Retina (tissue), 1 donor: ENCODE results near the gene USP40.

Experiments
- DNase-seq: peaks from one replicate; pipeline ENCODE4 v3.0.0-alpha.2; 2016

The USP40 gene

GRCh38 chr2:233442028-233442310, 124.6 kb downstream of the USP40 start:
- no peak for DNase-seq

GRCh38 chr2:233441161-233442027, 125.2 kb downstream of the USP40 start:
- DNase-seq = no peak

- DNase-seq = no peak
These were observed 125.9 kb downstream of the USP40 start for GRCh38 chr2:233440714-233441113.

GRCh38 chr2:233440314-233440713, 126.3 kb downstream of the USP40 start:
- DNase-seq = no peak

GRCh38 chr2:233439191-233439590, 127.4 kb downstream of the USP40 start:
- DNase-seq = no peak

DNA sequence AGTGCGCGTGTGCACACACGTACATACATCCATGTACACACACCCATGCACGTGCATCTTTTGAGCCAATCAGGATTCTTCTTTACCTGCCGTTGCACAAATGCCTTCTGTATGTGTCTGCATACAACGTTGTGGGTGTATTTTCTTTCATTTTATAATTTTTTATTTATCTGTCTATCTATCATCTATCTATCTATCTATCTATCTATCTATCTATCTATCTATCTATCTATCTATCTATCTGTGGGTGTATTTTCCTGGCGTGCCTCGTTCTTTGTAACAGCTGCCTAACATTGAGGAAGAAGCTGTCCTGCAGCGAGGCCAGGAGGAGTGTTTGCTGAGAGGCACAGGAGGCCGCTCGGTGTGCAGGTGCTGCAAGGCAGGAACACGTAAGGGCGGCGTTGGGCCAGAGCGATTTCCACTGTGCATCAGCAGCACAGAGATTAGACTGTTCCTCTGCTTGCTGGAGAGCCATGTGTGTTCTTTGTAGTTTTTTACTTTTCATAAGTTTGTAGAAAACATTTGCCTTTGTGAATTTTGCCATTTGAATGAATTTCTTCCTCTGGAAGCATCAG, 127.9 kb downstream of the USP40 start:
- no peak for DNase-seq

- DNase-seq = no peak
These were observed 129.1 kb downstream of the USP40 start for GRCh38 chr2:233437439-233437955.

GRCh38 chr2:233436691-233437438, 129.7 kb downstream of the USP40 start:
- DNase-seq = no peak

GRCh38 chr2:233436191-233436581, 130.4 kb downstream of the USP40 start:
- no peak for DNase-seq

DNA sequence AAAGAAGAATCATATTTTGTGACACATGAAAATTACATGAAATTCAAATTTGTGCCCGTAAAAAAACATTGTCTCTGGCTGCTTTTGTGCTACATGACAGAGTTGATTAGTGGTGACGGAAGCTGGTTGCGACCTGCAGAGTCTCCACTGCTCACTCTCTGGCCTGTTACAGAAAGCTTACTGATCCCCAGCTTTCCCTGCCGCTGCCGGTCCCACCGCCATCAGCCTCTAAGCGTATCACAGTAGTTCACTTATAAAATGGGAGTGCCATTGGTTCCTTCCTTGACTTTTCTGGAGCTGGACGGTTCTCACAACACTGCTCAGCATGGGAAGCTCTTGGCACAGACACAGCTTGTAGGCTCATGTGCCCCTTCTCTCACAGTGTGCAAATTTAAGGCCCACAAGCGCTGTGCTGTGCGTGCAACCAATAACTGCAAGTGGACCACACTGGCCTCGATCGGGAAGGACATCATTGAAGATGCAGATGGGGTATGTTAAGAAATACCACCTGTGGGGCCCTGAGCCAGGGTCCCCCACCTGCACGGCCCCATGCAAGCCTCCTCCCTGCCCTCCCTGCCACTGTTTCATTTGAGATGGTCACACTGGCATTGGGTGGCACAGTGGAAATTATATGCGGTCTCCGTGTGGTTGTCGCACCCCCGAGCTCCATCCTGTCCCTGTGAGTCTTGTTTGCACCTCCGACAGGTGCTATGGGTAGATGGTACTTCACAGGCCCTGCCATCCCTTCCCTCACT, 131.0 kb downstream of the USP40 start:
- DNase-seq = peak; percentile 52

- peak; percentile 47 for DNase-seq
These were observed 131.8 kb downstream of the USP40 start for GRCh38 chr2:233434666-233435330.

GRCh38 chr2:233433794-233434193, 132.8 kb downstream of the USP40 start:
- no peak for DNase-seq

GRCh38 chr2:233433029-233433428, 133.6 kb downstream of the USP40 start:
- DNase-seq = no peak

- DNase-seq = no peak
These were observed 135.9 kb downstream of the USP40 start for GRCh38 chr2:233430651-233431050.

DNA sequence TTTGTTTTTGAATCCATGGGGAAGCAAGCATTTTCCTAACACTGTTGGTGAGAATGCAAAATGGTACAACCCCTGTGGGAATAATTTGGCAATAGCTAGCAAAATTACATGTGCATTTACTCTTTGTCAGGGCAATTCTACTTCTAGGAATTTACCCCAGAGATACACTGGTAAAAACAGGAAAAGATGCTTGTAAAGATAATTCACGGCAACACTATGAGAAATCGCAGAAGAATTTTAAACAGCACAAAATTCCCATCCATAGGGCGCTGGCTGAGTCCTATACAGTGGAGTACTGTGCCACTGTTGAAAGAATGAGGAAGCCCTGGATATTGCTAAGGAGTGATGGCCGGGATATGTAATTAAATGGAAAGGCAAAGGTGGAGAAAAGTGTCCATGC, 136.5 kb downstream of the USP40 start:
- DNase-seq = no peak

DNA sequence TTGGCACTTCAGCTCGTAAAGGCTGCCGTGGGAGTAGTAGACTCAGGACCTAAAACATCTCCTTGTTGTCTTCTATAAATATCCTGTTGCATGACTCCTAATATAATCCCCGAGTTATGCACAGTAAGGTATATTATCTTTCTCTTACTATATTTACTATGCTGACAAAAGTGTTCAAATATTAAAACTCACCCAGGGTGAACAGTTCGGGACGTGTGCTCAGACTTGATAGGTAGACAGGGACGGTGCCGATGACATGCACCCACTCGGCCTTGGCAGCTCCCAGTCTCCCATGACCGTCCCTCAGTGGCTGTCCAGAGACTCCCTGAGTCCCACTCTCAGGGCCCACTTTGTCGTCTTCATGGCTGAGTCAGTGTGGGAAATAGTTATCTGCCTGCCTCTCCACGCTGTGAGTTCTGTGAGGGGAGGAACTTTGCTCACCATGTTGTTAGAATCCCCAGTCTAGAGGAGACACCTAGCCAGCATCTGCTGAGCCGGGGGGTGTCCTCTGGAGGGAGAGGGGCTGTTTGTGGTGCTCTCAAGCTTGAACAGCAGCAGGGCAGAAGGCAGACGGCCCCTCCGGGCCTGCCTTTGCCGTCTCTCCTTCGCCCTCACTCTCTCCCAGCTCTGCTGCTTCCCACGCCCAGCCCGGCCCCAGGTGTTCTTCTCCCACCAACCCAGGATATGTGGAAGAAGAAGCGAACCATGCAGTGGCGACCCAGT, 137.2 kb downstream of the USP40 start:
- DNase-seq = peak; percentile 41

- DNase-seq = no peak
These were observed 138.1 kb downstream of the USP40 start for GRCh38 chr2:233428438-233428837.

- no peak for DNase-seq
These were observed 138.6 kb downstream of the USP40 start for GRCh38 chr2:233428008-233428407.

DNA sequence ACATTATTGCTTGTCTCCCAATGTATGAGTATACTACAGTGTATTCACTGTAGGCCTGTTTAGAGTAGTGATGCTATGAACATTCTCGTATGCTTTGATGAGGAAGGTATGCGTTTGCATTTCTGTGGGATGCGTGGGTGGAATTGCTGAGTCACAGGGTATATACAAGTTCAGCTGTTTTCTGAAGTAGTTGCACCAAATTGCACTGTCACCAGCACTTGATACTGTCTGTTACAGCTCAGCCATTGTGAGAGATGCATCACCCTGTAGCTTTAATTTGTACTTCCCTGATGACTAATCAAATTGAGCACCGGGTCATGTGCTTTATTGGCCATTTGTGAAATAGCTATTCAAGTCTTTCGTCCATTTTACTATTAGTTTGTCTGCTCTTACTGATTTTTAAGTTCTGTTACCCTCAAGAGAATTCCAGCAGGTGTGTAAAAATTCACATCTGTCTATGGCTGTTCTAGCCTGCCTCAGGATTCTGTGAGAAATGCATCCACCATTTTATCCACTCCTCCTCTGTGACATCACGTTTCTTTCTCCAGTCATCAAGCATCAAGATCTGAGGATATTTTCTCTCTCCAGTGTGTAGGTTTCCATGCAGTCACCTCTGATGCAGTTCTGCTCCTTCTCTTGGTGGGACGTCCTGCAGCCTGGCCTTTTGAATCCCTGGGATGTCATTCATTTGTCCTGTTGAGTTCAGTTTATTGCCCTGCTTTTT, 139.8 kb downstream of the USP40 start:
- DNase-seq = no peak
